Psoas muscle (tissue), 8 donors: ENCODE results near the gene CRY2. TPM values are rescaled to one million over a fixed set of nuclear protein-coding genes. Genes with fewer than 3 reads are reported as not detected.

ENCODE experiments used
- ATAC-seq, 4 donors: fragments of 200-7000 bp; cut with Tn5 transposase; one replicate each; pipeline ENCODE4 v1.9.1; 2020; ENCODE audit warnings: moderate library complexity in 3 of 4, mild to moderate bottlenecking in 2 of 4
- DNase-seq, 2 donors: peaks; one replicate each; pipeline ENCODE4 v3.0.0-alpha.2; 2020
- H3K27ac ChIP-seq: fragments of 200-600 bp; one replicate; pipeline ENCODE4 v1.8.0; 2022
- H3K27me3 ChIP-seq, 3 donors: fragments of 200-600 bp in 1 of 3; one replicate each; pipeline versions ENCODE4 v1.6.1 to v1.8.0; 2013 to 2022; ENCODE audit warnings: low read length in 2 of 3, mild to moderate bottlenecking in 2 of 3, moderate library complexity in 1 of 3; ENCODE audit not compliant: insufficient read depth in 3 of 3
- H3K36me3 ChIP-seq, 2 donors: fragments of 200-600 bp in 1 of 2; one replicate each; pipeline versions ENCODE4 v1.6.1 to v1.8.0; 2013 to 2022; ENCODE audit warnings: low read depth in 1 of 2, mild to moderate bottlenecking in 1 of 2, moderate library complexity in 1 of 2; ENCODE audit not compliant: insufficient read depth in 1 of 2
- H3K4me1 ChIP-seq: fragments of 200-600 bp; one replicate; pipeline ENCODE4 v1.8.0; 2022
- H3K4me3 ChIP-seq: fragments of 200-600 bp; one replicate; pipeline ENCODE4 v1.8.0; 2022; ENCODE audit warnings: mild to moderate bottlenecking
- H3K9me3 ChIP-seq: fragments of 200-600 bp; one replicate; pipeline ENCODE4 v1.8.0; 2022
- CTCF ChIP-seq: fragments of 200-600 bp; IDR thresholded peaks from one replicate; pipeline ENCODE4 v1.8.0; 2022; ENCODE audit warnings: antibody characterized with exemption
- WGBS, 3 donors: extraction: QIAGEN DNeasy Blood & Tissue Kit; methylation state at CpG; one replicate each; pipeline versions ENCODE4 v1.1.6 to v1.1.7; 2013; 5-methylcytosine and 5-hydroxymethylcytosine counted together
- intact Hi-C, 2 donors: fragments of 100-400 bp; cut with DNase I; formaldehyde crosslinking; loops; one replicate each; pipeline versions ENCODE4 v1.11.0 to v1.14.2; 2022
- polyA plus RNA-seq, 3 donors: library from polyadenylated mRNA; stranded (reverse); fragments of 200-250 nt; gene quantifications; one replicate each; pipeline ENCODE4 v1.2.3, GENCODE V29; 2013
- total RNA-seq, 4 donors: library from RNA; stranded (reverse); fragmentation: NEBNext Ultra II Directional in 2 of 4; extraction: Animal tissue kit (Norgen Biotek cat#: 25700) in 2 of 4; gene quantifications; one replicate each; pipeline versions ENCODE4 v1.2.1 to v1.2.4, GENCODE V29; 2021 to 2023
- donor health status: healthy with polysubstance abuse.
- donor health status: DM: no; HTN: no; CAD: no; lungs with moderate emphysema.
- donor health status: Bipolar disorder and iron deficiency.
- donor health status: healthy.
- donor health status: DM: yes; HTN: yes; CAD: no.
- donor health status: DM: no; HTN: no; CAD: no.
- donor health status: DM: no; HTN: no; CAD: no.
- donor health status: DM: yes; HTN: yes; CAD: no.

Gene CRY2
- total and polyA plus RNA-seq, 7 donors, result 15.4 to 64.5 (median 30.7) TPM

- ATAC-seq, result no peak
- H3K27ac ChIP-seq, result no peak overlapping the region
- intact Hi-C loops, result loop anchor here in 1 of 2 donors (10.0 kb wide), 1 partner anchor 45 kb away; no protein-coding TSS in a partner anchor
- no peaks in the 10 kb centered on the region for H3K9me3 ChIP-seq
- H3K36me3 ChIP-seq, result peaks cover 3 to 58% of the 10 kb centered on the region in 2 donors
- WGBS, 3 donors, result 82 to 86% (median 84%) methylated on average over 32 of the region's 32 CpGs
- no peaks in the 10 kb centered on the region for H3K4me1 ChIP-seq
- no peaks in the 10 kb centered on the region for H3K27me3 ChIP-seq
- TF ChIP-seq CTCF, result no peak
- DNase-seq, result no peak
- H3K4me3 ChIP-seq, result no peak overlapping the region
These were observed 62.6 kb downstream of the CRY2 start for GRCh38 chr11:45909594-45910475.

GRCh38 chr11:45910623-45911022 lies 63.3 kb downstream of the CRY2 start:
- no peaks in the 10 kb centered on the region for H3K27me3 ChIP-seq
- H3K36me3 ChIP-seq, result peaks cover 3 to 66% of the 10 kb centered on the region in 2 donors
- H3K4me1 ChIP-seq, result no peaks in the 10 kb centered on the region
- no peak overlapping the region for H3K4me3 ChIP-seq
- H3K27ac ChIP-seq, result no peak overlapping the region
- no peak for DNase-seq
- no peaks in the 10 kb centered on the region for H3K9me3 ChIP-seq
- no peak for ATAC-seq
- no peak for TF ChIP-seq CTCF
- intact Hi-C loops, result loop anchor here in 1 of 2 donors (10.0 kb wide), 1 partner anchor 46 kb away; no protein-coding TSS in a partner anchor
- 72 to 79% (median 74%) methylated on average over 9 of the region's 9 CpGs for WGBS, 3 donors

GRCh38 chr11:45913514-45913913 lies 66.2 kb downstream of the CRY2 start:
- H3K4me3 ChIP-seq, result no peak overlapping the region
- no peaks in the 10 kb centered on the region for H3K27me3 ChIP-seq
- ATAC-seq, result no peak
- H3K36me3 ChIP-seq, result peaks cover 3 to 72% of the 10 kb centered on the region in 2 donors
- no peak overlapping the region for H3K27ac ChIP-seq
- WGBS, 3 donors, result 93 to 94% (median 94%) methylated on average over 19 of the region's 19 CpGs
- peaks cover 14% of the 10 kb centered on the region for H3K4me1 ChIP-seq
- intact Hi-C loops, result loop anchor here in 1 of 2 donors (10.0 kb wide), 1 partner anchor 49 kb away; no protein-coding TSS in a partner anchor
- no peak for DNase-seq
- no peak for TF ChIP-seq CTCF
- no peaks in the 10 kb centered on the region for H3K9me3 ChIP-seq

GRCh38 chr11:45913942-45914635 lies 66.8 kb downstream of the CRY2 start:
- no peaks in the 10 kb centered on the region for H3K9me3 ChIP-seq
- H3K27me3 ChIP-seq, result no peaks in the 10 kb centered on the region
- no peak for TF ChIP-seq CTCF
- H3K27ac ChIP-seq, result no peak overlapping the region
- H3K36me3 ChIP-seq, result peaks cover 3 to 72% of the 10 kb centered on the region in 2 donors
- H3K4me3 ChIP-seq, result no peak overlapping the region
- DNase-seq, result no peak
- WGBS, 3 donors, result 85 to 93% (median 86%) methylated on average over 20 to 22 of the region's 22 CpGs
- intact Hi-C loops, result loop anchor here in 1 of 2 donors (10.0 kb wide), 1 partner anchor 49 kb away; no protein-coding TSS in a partner anchor
- peaks cover 14% of the 10 kb centered on the region for H3K4me1 ChIP-seq
- ATAC-seq, result no peak
